ENCODE results near the gene OR4F6.

The OR4F6 gene

DNA sequence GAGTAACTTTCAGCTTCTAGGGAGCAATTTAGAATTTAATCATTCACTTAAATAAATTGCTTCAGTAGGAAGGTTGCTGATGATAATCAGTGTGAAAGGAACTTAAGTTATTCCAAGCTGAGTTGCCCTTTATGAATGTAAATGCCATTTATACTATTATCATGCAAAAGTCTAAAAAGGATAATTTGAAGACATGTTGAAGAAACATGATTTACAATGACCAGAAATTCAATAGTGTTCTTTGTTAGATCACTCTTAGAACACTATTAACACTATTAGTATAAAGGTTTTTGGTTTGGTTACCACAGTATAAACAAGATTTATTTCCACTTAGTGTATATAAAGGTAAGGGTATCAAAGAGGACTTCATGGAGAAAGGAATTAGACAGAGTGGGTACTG lies 1.6 kb downstream of the OR4F6 start:
- DNase-seq: no peak

DNA sequence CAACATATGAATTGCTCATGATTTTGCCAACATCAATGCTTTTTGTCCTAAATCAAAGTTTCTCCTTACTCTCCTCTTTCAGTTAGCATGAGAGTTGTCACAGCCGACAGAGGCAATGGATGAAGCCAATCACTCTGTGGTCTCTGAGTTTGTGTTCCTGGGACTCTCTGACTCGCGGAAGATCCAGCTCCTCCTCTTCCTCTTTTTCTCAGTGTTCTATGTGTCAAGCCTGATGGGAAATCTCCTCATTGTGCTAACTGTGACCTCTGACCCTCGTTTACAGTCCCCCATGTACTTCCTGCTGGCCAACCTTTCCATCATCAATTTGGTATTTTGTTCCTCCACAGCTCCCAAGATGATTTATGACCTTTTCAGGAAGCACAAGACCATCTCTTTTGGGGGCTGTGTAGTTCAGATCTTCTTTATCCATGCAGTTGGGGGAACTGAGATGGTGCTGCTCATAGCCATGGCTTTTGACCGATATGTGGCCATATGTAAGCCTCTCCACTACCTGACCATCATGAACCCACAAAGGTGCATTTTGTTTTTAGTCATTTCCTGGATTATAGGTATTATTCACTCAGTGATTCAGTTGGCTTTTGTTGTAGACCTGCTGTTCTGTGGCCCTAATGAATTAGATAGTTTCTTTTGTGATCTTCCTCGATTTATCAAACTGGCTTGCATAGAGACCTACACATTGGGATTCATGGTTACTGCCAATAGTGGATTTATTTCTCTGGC lies 2.5 kb downstream of the OR4F6 start:
- no peak for DNase-seq

DNA sequence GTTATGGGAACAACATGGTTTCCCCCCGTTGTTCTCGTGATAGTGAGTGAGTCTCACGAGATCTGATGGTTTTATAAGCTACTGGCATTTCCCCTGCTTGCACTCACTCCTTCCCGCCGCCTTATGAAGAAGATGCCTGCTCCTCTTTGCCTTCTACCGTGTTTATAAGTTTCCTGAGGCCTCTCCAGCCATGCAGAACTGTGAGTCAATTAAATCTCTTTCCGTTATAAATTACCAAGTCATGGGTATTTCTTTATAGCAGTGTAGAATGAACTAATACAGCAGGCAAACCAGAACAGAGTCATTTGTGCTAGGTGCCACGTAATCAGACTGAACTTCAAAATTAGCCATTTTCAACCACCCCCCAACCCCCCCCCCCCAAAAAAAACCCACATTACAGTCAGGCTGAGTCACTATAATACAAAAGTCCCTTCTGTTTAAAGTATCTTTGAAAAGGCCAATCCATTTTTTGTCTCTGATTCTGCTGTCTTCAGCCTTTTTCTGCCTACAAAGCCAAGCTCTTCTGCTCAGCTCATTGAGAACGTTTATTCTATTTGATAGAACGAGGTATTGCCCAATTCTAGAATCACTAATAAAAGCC lies 4.1 kb downstream of the OR4F6 start:
- DNase-seq: no peak

DNA sequence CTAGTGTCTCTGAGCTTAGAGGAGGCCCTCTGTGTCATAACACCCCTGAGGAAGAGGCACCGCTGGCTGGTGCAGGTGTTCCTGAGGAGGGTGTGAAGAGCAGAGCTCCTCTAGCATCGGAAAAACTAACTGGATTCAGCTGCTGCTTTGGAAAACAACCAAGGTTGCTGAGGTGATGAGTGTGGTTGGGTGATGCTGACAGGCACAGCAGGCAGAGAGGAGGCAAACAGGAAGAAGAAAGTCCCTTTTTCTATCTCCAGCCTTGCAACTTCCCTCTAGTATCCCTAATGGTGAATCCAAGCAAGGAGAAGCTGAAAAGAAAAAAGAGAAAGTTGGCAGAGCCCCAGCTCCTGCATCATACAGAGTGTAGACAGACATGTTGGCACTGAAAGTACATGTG lies 4.9 kb downstream of the OR4F6 start:
- no peak for DNase-seq

DNA sequence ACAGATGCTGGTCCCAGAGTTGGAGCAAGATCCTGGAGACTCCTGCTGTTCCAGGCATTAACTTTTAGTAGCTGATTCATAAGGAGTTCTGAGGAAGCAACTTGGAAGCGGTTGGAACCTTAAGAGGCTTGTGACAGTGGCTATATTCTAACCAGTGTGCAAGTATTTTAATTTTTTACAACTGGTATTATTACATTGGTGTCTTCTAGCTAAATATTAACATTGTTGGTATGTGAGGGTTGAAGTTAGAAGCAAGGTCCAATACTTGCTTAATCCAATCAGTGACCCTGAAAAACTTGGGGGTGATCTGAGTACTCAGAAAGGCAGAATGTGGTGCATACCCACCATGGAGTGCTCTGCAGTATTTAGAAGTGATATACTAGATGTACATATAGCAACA lies 7.1 kb downstream of the OR4F6 start:
- no peak for DNase-seq

DNA sequence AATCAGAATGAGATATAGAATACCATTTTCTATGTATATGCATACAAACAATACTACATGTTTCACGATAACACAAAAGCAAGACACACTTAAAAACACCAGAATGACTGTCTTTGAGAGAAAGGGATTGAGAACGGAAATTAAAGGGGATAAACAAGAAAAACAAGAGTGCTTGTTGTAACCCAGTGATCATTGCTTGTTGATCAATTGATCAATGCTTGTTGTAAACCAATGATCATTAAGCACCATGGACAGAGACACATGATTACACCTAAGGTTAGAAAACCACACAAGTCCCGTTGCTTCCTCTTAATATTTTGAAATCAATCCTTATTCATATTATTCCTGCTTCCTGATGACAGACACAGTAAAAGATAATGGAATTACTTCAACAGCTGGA lies 7.6 kb downstream of the OR4F6 start:
- DNase-seq: no peak

DNA sequence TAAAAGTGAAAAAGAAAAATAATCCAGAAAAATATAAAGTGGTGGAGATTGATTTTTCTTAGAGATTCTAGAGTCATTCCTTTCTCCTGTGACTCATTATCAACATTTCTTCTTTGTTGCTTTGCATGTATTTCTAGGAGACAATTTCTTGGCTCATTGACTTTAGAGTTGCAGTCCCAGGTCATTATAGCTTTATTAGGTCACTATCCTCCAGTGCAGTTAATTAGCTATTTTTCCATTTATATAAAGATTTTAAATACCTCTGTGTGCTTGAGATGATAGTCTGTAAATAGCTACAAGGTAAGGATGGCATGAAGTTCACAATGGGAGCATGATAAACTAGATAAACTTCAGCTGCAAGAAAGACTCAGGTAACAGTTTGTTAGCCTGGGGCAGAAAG lies 8.6 kb downstream of the OR4F6 start, which contains the start of gene OR4F15:
TSS of gene OR4F15 (plus strand) at position 301 of the 400 bp plus-strand sequence. CDS start 5,985 bp downstream, outside the sequence.
- DNase-seq: no peak

DNA sequence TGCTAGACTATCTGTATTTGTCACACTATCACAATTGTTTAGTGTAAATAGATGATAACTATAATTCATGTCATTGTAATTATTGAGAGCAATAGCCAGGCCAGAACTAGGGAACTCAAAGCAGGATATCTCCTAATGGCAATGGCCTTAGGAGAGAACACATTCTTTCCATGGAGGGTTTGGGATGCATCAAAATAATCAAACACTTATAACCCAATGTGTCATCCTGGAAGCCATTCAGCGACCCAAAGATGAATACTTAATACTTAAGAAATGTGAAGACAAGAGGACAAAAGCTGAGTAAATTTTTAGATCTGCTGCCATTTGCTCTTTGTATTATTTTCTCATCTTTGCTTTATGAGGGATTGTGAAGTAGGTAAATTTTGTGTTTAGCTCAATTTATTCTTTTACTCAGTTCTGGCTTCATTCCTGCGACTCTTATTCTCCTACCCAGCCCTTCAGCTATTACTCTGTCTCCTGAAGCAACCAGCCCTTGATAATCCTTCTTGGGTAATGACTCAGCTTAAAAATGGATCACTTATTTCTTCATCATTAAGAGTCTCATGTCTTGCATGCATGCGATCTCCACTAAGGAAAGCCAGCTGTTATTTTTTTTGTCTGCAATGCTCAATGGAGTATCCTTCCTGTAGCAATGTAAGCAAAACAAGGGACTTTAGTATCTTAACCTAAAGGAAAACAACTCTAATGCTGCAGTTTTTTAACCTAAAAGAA lies 10.7 kb downstream of the OR4F6 start:
- DNase-seq: no peak

DNA sequence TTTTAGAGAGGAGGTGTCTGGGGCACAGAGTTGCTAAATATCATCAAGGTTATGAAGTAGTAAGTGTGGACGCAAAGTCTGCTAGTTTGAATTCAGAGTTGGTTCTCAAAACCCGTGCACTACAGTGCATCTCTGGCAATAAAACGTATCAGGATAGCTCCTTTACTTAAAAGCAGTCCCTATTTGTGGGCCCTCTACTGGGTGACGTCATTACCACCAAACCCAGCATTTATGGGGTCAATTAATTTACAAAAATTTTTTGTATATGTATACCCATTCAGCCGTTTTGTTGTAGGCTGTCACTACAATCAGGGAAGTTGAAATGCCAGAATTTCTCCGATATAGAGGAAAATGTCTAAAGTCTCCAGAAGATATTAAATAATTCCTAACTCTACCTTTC lies 17.5 kb downstream of the OR4F6 start:
- DNase-seq: no peak

DNA sequence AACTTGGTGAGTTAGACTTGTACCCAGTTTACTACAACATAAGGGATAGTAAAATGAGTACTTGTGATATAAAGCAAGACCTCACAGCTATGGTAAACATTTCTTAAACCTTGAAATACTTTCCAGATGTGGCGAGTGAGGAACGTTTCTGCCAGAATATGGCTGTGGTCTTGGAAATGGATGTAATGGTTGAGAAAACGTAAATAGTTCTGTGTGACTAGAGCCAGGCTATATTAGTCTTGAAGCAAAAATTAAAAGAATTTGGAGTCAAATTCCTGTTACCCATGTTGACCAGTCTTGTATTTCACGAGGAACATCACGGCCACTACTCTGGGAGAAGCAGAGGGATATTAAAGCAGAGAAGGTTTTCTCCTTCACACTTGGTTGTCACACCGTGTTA lies 23.9 kb downstream of the OR4F6 start:
- no peak for DNase-seq

DNA sequence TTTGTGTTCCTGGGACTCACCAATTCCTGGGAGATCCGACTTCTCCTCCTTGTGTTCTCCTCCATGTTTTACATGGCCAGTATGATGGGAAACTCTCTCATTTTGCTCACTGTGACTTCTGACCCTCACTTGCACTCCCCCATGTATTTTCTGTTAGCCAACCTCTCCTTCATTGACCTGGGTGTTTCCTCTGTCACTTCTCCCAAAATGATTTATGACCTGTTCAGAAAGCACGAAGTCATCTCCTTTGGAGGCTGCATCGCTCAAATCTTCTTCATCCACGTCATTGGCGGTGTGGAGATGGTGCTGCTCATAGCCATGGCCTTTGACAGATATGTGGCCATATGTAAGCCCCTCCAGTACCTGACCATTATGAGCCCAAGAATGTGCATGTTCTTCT lies 25.5 kb downstream of the OR4F6 start:
- no peak for DNase-seq

DNA sequence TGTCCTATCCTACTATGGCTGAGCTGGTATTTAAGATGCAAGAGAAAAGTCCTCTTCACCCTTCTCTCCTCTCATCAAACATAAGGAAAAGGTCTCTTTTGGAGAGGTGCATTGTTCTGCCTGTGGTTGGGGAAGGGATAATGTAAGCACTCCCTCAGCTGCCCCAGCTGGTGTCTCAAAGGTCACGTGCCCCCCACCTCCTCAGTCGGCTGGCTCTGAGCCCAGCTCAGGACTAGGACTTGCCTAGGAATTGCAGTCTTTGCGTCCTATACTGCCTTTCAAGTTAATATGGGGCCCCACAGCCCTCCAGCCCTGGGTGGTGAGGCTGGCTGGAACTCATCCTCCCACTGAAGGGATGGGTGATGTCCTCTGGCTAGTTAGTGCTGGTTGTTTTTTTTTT lies 38.3 kb downstream of the OR4F6 start:
- no peak for DNase-seq

DNA sequence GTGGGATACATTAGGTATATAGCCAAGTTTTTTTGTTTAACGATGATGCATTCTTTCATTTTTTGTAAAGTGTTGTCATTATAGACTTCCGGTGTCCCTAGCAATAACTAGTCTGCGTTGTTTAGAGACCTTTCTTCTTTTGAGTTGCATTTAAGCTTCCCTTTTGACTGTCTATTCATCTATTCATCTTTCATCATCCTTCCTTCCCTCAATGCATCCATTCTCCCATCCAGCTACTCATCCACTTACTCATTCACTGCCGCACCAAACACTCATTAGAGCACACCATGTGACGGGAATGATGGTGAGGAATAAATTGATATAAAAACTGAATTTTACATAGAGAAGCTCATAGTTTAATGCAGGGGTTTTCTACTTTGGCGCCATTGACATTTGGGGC lies 41.6 kb downstream of the OR4F6 start:
- DNase-seq: no peak

DNA sequence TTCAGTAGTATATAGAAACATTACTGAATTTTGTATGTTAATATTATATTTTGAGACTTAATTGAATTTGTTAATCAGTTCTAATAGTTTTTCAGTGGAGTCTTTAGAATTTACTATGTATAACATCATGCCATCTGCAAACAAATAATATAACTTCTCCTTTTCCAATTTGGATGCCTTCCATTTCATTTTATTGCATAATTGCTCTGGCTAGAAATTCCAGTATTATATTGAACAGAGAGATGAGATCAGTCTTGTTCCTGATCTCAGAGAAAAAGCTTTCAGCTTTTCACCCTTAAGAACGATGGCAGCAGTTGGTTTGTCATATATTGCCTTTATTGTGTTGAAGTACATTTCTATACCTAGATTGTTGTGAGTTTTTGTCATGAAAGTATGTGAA lies 49.0 kb downstream of the OR4F6 start:
- no peak for DNase-seq

Measured in NK-92 treated with Interleukin-12 subunit alpha and Interleukin-12 subunit beta, amount 100 ng/mL, for 24 hours (cell line).